ENCODE data around the gene CACNA1A. TPM values are rescaled to one million over a fixed set of nuclear protein-coding genes. Genes with fewer than 3 reads are reported as not detected.

CACNA1A gene
- total RNA-seq, 1 donor from 2014 or later, result 23.2 TPM

DNA sequence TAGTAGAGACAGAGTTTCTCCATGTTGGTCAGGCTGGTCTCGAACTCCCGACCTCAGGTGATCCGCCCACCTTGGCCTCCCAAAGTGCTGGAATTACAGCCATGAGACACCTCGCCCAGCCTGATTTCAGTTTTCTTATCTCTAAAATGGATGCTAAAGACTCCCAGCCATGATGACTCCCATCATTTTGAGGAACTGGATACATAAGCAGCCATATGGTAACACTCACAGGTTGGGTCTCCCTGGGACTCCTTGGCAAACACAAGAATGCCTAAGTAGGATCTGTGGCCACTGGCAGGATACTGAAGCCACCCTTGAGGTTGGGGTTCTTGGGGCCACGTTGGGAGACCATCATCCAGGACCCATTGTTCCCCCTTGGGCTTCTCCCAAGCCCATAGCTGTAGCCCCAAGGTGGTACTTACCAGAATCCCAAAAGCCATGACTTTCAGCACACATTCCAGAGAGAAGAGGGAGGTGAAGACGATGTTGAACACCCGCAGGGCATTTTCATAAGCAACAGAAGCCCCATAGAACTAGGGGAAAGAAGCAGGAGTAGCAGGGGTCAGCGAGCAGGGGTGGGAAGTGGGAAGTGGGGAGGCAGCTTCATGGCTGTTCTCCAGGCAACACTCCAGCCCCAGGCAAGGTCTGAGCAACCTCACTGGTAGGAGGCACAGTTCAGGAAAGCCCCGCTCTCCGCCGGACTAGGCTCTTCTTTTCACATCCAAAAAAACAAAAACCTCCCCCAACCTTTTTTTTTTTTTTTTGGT lies 253.5 kb downstream of the CACNA1A start:
- no peak overlapping the region for H3K27ac Mint-ChIP-seq
- H3K4me3 Mint-ChIP-seq, result no peak overlapping the region
- TF ChIP-seq, protein P1, sequence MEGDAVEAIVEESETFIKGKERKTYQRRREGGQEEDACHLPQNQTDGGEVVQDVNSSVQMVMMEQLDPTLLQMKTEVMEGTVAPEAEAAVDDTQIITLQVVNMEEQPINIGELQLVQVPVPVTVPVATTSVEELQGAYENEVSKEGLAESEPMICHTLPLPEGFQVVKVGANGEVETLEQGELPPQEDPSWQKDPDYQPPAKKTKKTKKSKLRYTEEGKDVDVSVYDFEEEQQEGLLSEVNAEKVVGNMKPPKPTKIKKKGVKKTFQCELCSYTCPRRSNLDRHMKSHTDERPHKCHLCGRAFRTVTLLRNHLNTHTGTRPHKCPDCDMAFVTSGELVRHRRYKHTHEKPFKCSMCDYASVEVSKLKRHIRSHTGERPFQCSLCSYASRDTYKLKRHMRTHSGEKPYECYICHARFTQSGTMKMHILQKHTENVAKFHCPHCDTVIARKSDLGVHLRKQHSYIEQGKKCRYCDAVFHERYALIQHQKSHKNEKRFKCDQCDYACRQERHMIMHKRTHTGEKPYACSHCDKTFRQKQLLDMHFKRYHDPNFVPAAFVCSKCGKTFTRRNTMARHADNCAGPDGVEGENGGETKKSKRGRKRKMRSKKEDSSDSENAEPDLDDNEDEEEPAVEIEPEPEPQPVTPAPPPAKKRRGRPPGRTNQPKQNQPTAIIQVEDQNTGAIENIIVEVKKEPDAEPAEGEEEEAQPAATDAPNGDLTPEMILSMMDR (conservative IDR thresholded peaks at IDR 0.05), result no peak

DNA sequence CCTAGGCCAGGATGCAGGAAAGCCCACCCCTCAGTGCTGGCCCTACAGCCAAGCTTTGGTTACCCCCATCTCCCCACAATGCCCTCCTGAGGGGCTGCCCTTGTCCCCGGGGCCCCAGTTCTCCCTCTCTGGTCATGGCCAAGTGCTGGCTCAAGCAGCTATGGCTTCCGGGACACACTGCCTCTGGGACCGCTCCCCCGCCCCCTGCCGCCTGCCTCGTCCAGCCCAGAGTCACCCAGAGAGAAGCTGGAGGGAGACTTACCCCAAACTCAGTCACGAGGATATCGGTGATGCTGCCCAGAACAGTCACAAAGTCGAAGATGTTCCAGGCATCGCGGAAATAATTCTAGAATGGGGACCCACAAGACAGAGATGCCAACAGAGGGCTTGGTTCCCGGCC lies 261.4 kb downstream of the CACNA1A start:
- Mint-ChIP-seq H3K9me3 (peaks cover 5% of the 10 kb centered on the region), H3K27ac (no peak overlapping the region), H3K4me1 (ENCODE audit: unreplicated experiment) (peaks cover 7% of the 10 kb centered on the region), H3K36me3 (no peaks in the 10 kb centered on the region), H3K27me3 (no peaks in the 10 kb centered on the region), H3K4me3 (no peak overlapping the region)
- TF ChIP-seq, protein P1 (conservative IDR thresholded peaks at IDR 0.05), result no peak
- DNase-seq (ENCODE audit: extremely low spot score, unreplicated experiment), result no peak

More for the DNA sequence above, 253.5 kb downstream of the CACNA1A start:
- Mint-ChIP-seq H3K9me3 (peaks cover 4% of the 10 kb centered on the region), H3K4me1 (ENCODE audit: unreplicated experiment) (no peaks in the 10 kb centered on the region), H3K36me3 (no peaks in the 10 kb centered on the region), H3K27me3 (peaks cover 20% of the 10 kb centered on the region)
- no peak for DNase-seq (ENCODE audit: extremely low spot score, unreplicated experiment)

DNA sequence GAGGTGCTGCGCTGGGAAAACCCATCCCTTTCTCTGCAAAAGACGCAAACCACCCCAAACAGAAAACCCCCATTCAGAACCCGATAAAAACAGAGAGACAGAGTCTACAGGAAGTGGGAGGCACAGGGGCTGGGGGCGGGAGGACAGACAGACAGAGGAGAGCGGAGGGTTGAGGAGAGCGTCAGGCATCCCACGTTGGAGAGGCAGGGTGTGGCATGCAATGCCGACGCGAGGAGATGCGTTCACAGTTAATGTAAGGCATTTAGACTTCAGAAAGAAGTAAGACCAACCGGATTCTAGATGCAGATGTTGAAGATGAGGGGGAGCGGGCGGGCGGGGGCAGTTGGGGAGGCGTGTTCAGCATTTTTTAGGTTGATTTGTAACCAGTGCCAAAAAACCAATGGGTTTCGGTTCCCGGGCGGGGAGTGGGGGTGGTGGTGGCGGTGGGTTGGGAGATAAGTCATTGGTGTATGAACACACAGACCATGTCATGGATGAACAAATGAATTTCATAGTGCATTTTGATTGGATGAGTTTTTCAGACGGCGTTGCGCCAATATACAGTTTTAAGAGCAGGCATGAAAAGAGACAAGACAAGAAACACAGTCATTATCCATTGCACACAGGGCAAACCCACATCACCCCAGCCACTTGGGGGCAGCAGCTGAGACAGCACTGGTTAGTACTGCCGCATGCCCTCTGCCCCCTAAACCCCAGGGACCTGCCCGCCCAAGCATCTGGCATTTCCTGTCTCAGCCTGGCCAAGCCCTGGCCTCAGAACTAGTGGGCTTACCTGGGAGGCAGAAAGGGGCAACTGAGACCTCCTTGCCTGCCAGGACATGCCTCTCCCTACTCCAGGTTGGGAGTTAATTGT lies 264.8 kb downstream of the CACNA1A start:
- TF ChIP-seq, protein P1 (conservative IDR thresholded peaks at IDR 0.05), result no peak
- no peak for DNase-seq (ENCODE audit: extremely low spot score, unreplicated experiment)
- no peaks in the 10 kb centered on the region for H3K27me3 Mint-ChIP-seq

DNA sequence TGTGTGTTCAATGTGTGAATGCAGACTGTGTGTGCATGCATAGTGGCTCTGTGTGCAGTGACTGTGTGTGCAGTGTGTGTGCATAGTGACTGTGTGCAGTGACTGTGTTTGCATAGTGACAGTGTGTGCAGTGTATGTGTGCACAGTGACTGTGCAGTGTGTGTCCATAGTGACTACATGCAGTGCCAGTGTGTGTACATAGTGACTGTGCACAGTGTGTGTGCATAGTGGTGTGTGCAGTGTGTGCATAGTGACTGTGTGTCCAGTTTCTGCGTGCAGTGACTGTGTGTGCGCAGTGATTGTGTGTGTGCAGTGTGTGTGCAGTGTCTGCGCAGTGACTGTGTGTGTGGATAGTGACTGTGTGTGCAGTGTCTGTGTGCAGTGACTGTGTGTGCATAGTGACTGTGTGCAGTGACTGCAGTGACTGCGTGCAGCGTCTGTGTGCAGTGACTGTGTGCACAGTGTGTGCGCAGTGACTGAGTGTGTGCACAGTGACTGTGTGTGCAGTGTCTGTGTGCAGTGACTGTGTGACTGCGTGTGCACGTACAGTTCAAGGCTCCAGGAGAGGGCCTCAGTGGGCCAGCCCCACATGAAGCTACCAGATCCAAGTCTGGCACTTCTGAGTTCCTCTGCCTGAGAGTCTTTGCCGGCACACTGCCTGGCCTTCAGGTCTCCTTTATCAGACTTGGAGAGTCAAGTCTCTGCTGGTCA lies 265.8 kb downstream of the CACNA1A start:
- DNase-seq (ENCODE audit: extremely low spot score, unreplicated experiment), result no peak
- Mint-ChIP-seq H3K27me3 (no peaks in the 10 kb centered on the region), H3K36me3 (no peaks in the 10 kb centered on the region), H3K27ac (no peak overlapping the region), H3K4me3 (no peak overlapping the region), H3K9me3 (no peaks in the 10 kb centered on the region), H3K4me1 (ENCODE audit: unreplicated experiment) (peaks cover 7% of the 10 kb centered on the region)
- TF ChIP-seq, protein P1 (conservative IDR thresholded peaks at IDR 0.05), result no peak

More for the DNA sequence above, 264.8 kb downstream of the CACNA1A start:
- no peak overlapping the region for H3K4me3 Mint-ChIP-seq
- H3K4me1 Mint-ChIP-seq (ENCODE audit: unreplicated experiment), result peaks cover 7% of the 10 kb centered on the region
- no peaks in the 10 kb centered on the region for H3K9me3 Mint-ChIP-seq
- no peak overlapping the region for H3K27ac Mint-ChIP-seq
- H3K36me3 Mint-ChIP-seq, result no peaks in the 10 kb centered on the region

DNA sequence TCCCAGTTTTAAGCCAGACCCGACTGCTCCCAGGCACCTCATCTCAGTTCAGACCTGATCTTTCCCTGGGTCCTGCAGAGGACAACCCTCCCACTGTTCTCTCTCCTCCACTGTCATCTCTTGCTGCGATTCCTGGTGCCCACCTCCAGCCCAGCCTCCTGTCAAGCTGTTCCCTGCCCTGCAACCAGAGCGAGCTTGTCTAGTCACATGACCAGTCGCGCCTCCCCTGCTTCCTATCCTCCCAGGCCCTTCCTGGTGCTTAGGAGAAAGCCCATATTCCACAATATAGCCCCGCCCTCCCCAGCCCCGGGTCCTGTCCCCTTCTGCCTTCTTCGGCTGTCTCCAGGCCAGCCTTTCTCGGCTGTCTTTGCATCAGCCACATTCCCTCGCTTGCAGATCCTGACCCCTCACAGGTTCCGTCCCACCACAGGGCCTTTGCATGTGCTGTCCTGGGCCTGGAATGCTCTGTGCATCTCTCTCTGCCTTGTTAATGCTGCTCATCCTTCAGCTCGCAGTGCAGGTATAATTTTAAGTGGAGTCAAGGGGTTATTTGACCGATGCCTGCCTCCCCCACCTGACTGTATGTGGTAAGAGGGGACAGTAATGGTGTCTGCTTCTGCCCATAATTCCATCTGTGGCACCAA lies 267.3 kb downstream of the CACNA1A start:
- H3K4me3 Mint-ChIP-seq, result no peak overlapping the region
- DNase-seq (ENCODE audit: extremely low spot score, unreplicated experiment), result no peak
- peak overlapping the region; percentile 63 for H3K27ac Mint-ChIP-seq
- H3K4me1 Mint-ChIP-seq (ENCODE audit: unreplicated experiment), result peaks cover 12% of the 10 kb centered on the region
- H3K9me3 Mint-ChIP-seq, result no peaks in the 10 kb centered on the region
- H3K36me3 Mint-ChIP-seq, result no peaks in the 10 kb centered on the region
- no peaks in the 10 kb centered on the region for H3K27me3 Mint-ChIP-seq
- TF ChIP-seq, protein P1 (conservative IDR thresholded peaks at IDR 0.05), result no peak

Data from type B pancreatic cell (in vitro differentiated cells).